Measurements from ENCODE around the gene STARD5.

STARD5 gene

DNA sequence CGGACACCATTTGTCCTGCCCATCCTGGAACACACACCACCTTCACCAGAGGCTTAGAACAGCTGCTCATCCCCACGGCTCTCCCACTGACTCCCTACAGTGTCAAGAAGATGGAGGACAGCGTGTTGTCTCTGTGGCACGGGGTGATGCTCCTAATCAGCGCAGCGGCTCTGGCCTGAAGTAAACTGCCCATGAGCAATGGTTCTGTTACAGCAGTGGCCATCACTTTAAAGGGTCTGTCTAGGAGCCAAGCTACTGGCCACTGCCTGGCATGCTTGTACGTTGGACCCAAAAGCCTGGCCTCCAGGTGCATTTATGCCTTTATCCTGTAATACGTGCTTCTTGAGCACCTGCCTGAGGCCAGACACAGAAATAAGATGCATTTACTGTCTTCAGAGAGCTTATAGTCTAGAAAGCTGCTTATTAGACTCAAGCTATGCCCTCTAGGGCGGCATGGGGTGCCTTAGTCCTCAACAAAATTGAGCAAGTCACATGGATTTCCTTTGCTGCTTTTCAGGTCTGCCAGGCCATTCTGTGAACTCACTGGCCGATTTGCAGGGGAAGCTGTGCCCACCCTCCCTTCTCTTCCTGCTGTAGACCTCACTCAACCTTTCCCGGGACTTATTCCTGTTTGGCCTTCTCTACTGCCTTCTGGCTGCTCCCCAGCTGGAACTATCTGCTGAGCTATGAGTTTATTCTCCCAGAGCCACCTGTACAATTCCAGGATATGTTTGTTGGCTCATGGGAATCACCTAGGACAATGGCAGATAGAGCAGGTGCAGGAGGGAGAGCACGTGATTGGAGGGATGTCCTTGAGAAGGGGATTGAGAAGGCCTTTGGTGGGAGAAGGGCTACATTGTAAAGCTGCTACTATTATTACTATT lies 51.9 kb downstream of the STARD5 start:
- DNase-seq = peak; percentile 32

DNA sequence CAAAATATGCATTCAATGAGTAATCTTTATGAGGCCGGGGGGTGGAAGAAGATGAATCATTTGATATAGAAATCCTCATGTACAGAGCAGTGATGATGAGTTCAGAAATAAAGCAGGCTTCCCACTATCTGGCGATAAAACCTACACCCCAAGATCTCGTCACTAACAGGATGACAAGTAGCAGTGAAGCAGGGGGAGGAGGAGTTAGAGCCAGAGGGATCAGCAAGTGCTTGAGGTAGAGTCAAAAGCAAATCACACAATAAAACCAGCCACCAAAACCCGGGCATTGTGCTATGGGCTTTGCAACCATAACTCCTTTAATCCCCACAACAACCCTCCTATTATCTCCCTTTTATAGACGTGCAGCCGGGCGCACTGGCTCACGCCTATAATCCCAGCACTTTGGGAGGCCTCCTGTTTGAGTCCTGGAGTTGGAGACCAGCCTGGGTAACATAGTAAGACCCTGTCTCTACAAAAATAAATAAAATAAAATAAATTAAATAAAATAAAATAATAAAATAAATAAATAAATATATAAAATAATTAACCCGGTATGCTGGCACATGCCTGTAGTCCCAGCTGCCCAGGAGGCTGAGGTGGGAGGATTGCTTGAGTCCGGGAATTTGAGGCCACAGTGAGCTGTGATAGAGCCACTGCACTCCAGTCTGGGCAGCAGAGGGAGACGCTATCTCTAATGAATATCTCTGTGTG lies 53.0 kb downstream of the STARD5 start:
- DNase-seq = no peak

DNA sequence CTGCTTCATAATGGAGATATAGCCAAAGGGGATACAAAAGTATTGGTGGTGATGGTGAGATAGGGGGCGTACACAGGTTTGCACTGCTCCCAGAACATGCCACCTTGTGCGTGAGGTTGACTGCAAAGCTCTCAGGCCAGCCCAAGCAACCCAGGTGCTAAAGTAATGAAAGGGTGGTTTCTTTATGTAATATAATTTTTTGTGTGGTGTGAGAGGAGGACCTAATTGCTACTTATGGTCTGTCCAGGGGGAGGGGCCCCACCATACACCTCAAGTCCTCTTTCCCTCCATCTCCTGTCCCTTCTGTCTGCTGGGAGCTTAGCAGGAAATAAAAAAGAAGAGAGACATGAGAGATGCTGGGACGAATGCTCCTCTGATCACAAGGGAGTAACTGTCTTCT lies 53.8 kb downstream of the STARD5 start:
- DNase-seq = no peak

DNA sequence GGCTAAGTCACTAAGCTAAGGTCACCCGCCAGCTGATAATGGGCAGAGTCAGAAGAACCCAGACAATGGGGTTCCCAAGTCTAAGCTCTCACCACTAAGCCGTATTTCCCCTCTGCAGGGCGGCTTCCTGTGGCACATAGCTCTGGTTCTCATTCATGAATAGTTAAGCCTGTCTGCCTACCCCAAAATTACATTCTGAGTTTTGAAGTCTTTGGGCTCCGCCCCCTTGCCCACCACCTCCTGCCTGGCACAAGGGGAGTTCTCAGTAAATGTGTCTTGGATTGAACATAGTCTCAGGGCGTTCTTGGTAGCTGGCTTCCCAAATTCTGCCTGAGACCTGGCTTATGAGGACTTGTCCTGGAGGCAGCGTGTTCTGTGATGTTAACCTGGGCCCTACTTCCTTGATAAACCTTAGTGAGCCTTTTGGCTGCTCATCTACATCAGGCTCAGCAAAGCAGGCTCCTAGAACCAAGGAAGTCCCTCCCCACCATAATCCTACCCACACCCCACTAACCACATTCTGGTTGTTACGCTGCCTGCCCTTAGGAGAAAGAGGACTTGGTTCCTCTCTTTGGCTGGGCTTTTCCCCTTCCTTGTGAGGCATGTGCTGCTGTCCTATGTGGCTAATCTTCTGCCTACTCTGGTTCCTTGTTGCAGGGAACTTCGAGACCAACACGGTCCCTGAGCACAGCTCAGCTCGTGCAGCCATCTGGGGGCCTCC lies 54.9 kb downstream of the STARD5 start:
- peak; percentile 38 for DNase-seq

DNA sequence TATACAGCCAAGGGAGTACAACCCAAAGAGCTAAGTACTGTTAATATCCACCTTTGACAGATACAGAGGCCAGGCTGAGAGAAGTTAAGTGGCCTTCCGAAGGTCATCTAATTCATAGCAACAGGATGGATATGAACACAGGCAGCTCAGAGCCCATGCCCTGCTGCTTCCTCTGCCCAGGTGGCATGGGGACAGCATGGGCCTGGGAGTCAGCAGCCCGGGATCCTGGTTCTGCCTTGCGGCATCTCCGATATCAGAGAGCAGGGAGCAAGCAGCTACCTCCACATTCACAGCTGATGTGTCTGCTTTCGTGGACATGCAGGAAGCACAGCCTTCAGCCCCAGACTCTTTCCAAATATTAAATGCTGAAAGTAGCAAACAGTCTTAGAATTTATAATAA lies 55.6 kb downstream of the STARD5 start:
- DNase-seq = no peak

DNA sequence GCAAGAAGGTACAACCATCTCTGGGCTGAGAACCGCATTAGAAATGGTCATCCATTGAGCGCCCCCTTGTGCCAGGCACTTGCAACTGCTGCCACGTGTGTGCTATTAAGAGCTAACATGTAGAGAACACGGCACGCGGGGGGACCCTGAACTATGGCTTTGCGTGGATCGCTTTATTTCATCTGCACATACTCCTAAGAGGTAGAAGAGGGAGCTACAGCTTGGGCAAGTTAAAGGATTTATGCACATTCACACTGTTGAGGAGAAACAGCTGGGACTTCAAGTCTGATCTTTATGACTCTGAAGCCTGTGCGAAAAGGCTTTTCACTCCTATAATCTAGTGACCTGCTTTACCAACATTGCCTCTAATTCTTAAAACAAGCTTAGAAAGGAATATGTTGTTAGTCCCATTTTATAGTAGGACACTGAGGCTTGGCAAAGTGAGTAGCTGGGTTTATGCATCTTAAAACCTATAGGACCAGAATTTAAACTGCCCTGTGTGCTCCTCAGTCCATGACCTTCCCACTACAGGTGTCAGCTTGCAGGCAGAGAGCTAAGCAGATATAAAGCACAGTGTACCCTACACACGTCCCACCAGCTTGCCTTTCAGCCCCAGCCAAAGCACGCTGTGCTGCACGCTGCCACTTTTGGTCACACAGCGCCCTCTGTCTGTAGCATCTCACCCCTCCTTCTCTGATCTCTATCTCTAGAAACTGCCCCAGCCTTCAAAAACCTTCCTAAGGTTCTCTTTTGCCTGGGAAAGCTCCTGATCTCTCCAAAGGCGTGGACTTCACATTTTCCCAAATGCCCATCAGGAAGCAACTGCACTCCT lies 57.8 kb downstream of the STARD5 start:
- DNase-seq = peak; percentile 89

DNA sequence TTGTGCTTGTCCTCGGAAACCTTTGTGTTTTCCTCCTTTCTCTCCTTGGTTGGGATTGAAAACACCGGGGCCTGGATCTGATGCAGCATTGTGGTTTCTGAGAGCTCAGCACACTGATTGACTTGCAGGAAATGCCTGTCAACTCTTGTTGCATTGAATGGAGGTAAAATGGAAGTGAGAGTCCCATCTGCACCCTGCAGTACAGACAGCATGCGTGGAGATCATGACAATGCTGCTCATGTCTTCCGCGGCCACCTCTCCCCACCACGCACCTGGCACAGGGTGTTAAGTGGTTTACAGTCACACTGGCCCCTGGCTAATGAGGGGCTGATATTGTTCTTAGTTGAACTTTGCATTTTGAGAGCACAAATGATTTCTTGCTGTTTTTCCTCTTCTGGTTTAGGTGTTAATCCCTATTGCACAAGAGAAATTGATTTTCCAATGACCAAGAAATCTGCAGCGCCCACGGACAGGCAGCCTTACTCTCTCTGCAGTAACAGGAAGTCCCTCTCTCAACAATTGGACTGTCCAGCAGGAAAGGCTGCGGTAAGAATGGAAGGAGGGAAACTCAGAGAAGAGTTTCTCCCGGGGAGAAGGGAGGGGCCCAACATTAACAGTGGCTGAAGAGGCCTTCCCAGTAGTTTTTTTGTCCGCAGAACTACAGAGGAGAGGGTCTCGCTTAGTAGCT lies 58.5 kb downstream of the STARD5 start:
- DNase-seq = peak; percentile 37

DNA sequence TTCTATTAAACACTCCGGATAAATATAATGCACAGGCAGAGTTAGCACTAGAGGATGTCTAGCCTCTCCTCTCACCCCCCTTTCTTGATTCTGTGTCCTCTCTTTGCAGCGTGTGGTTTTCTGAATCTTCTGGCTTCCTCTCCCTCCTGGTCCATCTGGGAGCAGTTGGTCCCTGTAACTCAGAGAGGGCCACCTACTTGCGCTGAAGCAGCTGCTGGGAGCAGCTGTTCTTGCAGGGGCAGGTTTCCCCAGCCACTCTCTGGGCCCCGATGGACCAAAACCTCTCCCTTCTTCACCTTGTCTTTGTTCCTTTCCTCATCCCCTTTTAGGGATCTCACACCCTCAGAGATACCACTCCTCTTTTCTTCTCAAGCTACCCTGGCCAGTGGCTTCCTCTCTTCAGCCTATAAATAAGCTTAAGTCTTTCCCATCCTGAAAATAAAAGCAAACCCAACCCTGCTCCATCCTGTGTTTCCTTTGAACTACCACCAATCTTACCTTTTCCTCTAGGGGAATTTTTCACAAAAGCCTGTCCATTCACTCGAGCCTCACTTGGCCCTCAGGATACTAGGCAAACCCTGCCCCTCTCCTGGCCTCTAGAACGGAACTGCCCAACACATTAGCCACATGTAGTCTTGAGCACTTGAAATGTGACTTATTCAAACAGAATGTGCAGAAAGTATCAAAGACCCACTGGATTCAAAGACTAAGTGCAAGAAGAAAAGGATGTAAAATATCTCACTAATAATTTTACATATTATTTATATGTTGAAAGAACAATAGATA lies 59.7 kb downstream of the STARD5 start:
- peak; percentile 35 for DNase-seq

GRCh38 chr15:81263477-81263876 lies 60.5 kb downstream of the STARD5 start:
- DNase-seq = no peak

- no peak for DNase-seq
Measured at GRCh38 chr15:81261172-81261811, 62.6 kb downstream of the STARD5 start.

DNA sequence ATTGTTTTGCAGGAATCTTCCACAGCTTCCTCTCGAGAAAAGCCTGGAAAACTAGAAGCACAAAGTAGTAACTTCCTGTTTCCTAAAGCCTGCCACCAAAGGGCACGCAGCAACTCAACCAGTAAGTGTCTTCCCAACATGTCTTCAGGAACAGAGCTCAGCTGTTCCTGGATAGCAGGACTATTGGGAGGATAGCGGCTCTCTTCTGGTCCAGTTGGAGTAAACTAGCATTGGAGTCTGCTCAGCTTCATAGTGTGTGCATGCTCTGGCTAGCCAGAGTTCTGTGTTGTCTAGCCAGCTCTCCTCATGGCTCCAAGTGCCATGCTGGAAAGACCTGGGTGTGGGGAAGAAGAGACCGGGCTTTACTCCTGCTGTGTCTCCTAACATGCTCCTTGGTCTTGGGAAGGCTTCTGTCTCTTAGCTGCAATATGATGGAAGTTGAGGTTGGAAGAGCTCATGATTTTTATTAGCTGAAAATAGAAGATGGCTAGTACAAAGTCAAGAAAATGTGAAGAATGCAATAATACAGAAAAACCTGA lies 64.1 kb downstream of the STARD5 start:
- DNase-seq = peak; percentile 39

Measured in islet precursor cell (in vitro differentiated cells).